ENCODE results near the gene CFDP1.
"Not testable (repeated sequence)": the region's sequence is repeated elsewhere in the genome, so short reads cannot be mapped to it uniquely, and the experiment has no call there.

CFDP1 gene

GRCh38 chr16:75458439-75458838 is 25.1 kb upstream of the CFDP1 start:
- DNase-seq (ENCODE audit: low read depth, low spot score): no peak

GRCh38 chr16:75458029-75458428 is 24.7 kb upstream of the CFDP1 start:
- DNase-seq (ENCODE audit: low read depth, low spot score): no peak

- DNase-seq (ENCODE audit: low read depth, low spot score): no peak
Measured at GRCh38 chr16:75457485-75458021, 24.2 kb upstream of the CFDP1 start.

- no peak for DNase-seq (ENCODE audit: low read depth, low spot score)
Measured at GRCh38 chr16:75456971-75457370, 23.7 kb upstream of the CFDP1 start.

GRCh38 chr16:75456486-75456885 is 23.2 kb upstream of the CFDP1 start:
- DNase-seq (ENCODE audit: low read depth, low spot score): not testable (repeated sequence)

GRCh38 chr16:75455677-75456076 is 22.4 kb upstream of the CFDP1 start:
- DNase-seq (ENCODE audit: low read depth, low spot score): peak; percentile 16

GRCh38 chr16:75452464-75453190 is 19.3 kb upstream of the CFDP1 start:
- no peak for DNase-seq (ENCODE audit: low read depth, low spot score)

GRCh38 chr16:75446416-75446815 is 13.1 kb upstream of the CFDP1 start:
- DNase-seq (ENCODE audit: low read depth, low spot score): no peak

- no peak for DNase-seq (ENCODE audit: low read depth, low spot score)
Measured at GRCh38 chr16:75445298-75445697, 12.0 kb upstream of the CFDP1 start.

- no peak for DNase-seq (ENCODE audit: low read depth, low spot score)
Measured at GRCh38 chr16:75443298-75443697, 10.0 kb upstream of the CFDP1 start.

GRCh38 chr16:75433732-75434413 is 570 bp upstream of the CFDP1 start:
- peak; percentile 91 for DNase-seq (ENCODE audit: low read depth, low spot score)

GRCh38 chr16:75429621-75430403 is 3.5 kb downstream of the CFDP1 start:
- no peak for DNase-seq (ENCODE audit: low read depth, low spot score)

GRCh38 chr16:75426524-75426923 is 6.8 kb downstream of the CFDP1 start:
- DNase-seq (ENCODE audit: low read depth, low spot score): not testable (repeated sequence)

- not testable (repeated sequence) for DNase-seq (ENCODE audit: low read depth, low spot score)
Measured at GRCh38 chr16:75424105-75424762, 9.1 kb downstream of the CFDP1 start.

- DNase-seq (ENCODE audit: low read depth, low spot score): no peak
Measured at GRCh38 chr16:75423723-75424104, 9.6 kb downstream of the CFDP1 start.

GRCh38 chr16:75421820-75422126 is 11.5 kb downstream of the CFDP1 start:
- DNase-seq (ENCODE audit: low read depth, low spot score): no peak

- peak; percentile 81 for DNase-seq (ENCODE audit: low read depth, low spot score)
Measured at GRCh38 chr16:75420987-75421819, 12.1 kb downstream of the CFDP1 start.

GRCh38 chr16:75416904-75417565 is 16.3 kb downstream of the CFDP1 start:
- no peak for DNase-seq (ENCODE audit: low read depth, low spot score)

GRCh38 chr16:75415169-75415905 is 18.0 kb downstream of the CFDP1 start:
- DNase-seq (ENCODE audit: low read depth, low spot score): no peak

- DNase-seq (ENCODE audit: low read depth, low spot score): no peak
Measured at GRCh38 chr16:75413951-75414350, 19.4 kb downstream of the CFDP1 start.
